ENCODE data around the gene POF1B.

- TF ChIP-seq CTCF (conservative IDR thresholded peaks at IDR 0.05 in 1 of 2, IDR thresholded peaks at IDR 0.05 in 1 of 2; ENCODE audit: extremely low read depth in 1 of 2, insufficient read depth in 1 of 2, low read depth in 1 of 2, low read length in 2 of 2): no peak
- TF ChIP-seq EZH2 (IDR thresholded peaks at IDR 0.05; ENCODE audit: borderline replicate concordance, low read length): no peak
These were observed 2.1 kb upstream of the POF1B start for GRCh38 chrX:85381602-85382001.
